IPS DF 4.7 (cell line): ENCODE measurements around the gene AMDHD2.
"Not testable (repeated sequence)": the region's sequence is repeated elsewhere in the genome, so short reads cannot be mapped to it uniquely, and the experiment has no call there.

Experiments
- DNase-seq: peaks from one replicate; pipeline ENCODE4 v3.0.0-alpha.2; 2013; ENCODE audit warnings: low spot score; ENCODE audit errors: extremely low read depth

The AMDHD2 gene

GRCh38 chr16:2572704-2573103 is 52.5 kb downstream of the AMDHD2 start:
- not testable (repeated sequence) for DNase-seq

- DNase-seq = not testable (repeated sequence)
These were observed 55.7 kb downstream of the AMDHD2 start for GRCh38 chr16:2575839-2576238.

- DNase-seq = not testable (repeated sequence)
These were observed 56.9 kb downstream of the AMDHD2 start for GRCh38 chr16:2577044-2577443.

- not testable (repeated sequence) for DNase-seq
These were observed 58.7 kb downstream of the AMDHD2 start for GRCh38 chr16:2578905-2579304.

GRCh38 chr16:2580143-2580542 is 60.0 kb downstream of the AMDHD2 start:
- not testable (repeated sequence) for DNase-seq

GRCh38 chr16:2580818-2581217 is 60.6 kb downstream of the AMDHD2 start:
- not testable (repeated sequence) for DNase-seq
